HL-60/S4 treated with retinoic acid at 250 ng/mL for 4 days and 3 days (cell line): Measurements from ENCODE around the gene DCC.

Source experiments
- in situ Hi-C: fragments of 300-500 bp; cut with MboI; formaldehyde crosslinking; loops from 2 replicates; pipeline ENCODE4 v1.7.0; 2022; ENCODE audit warnings: low sequenced_read_pairs

The DCC gene

GRCh38 chr18:53322163-53322562, 982.2 kb downstream of the DCC start:
- in situ Hi-C loops: no loop called here

DNA sequence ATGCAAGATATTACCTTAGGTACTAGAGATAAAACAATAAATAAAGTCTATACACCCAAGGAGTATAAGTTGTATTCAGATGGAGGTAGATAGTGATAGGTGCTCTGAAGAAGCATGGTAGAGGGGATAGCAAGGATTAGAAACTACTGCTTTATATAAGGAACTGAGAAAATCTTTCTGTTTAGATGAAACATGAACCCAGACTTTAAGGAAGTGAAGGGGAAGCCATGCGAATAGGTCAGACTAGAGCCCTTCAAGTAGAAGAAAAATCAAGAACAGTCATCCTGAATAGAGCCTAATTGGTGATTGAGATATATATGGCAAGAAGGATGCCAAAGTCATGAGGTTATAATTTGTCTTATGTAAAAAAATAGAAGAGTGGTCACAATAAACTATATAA, 984.4 kb downstream of the DCC start:
- in situ Hi-C loops: no loop called here

DNA sequence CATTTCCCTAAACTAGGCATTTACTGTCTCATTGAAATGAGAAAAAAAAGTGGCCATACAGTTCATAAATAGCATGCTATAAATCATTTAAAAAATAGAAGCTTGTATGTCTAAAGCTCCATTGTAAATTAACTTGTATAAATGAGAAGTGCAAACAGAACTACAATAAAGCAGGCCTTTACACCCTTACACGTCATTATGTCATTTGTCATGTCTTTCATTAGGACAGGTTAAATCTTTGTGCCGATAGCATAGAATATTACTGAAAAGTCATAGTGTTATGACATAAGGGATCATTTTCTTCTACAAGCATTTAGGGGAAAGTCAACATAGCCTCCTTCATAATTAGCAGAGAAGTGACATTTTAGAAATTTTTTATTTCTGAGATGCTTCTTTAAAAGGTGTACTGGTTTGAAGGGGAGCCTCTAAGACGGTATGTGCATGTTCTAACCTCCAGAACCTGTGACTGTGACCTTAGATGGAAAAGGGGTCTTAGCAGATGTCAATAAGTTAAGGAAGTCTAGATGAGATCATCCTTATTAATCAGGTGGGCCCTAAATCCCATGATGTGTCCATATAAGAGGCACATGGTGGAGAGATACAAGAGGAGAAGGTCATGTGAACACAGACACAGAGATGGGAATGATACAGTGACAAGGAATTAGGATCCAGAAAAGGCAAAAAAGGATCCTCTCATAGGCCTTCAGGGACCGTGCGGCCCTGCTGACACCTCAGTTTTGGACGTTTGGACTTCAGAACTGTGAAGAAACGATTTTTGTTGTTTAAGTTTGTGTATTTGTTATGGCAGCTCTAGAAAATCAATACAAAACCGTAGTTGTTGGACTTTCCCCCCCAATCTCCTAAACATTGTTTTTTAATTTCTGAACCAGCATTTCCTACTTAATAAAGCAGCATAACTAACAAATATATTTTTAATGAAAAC, 1020.8 kb downstream of the DCC start:
- in situ Hi-C loops: no loop called here

- in situ Hi-C loops: no loop called here
Measured at GRCh38 chr18:53375621-53376020, 1035.6 kb downstream of the DCC start.

DNA sequence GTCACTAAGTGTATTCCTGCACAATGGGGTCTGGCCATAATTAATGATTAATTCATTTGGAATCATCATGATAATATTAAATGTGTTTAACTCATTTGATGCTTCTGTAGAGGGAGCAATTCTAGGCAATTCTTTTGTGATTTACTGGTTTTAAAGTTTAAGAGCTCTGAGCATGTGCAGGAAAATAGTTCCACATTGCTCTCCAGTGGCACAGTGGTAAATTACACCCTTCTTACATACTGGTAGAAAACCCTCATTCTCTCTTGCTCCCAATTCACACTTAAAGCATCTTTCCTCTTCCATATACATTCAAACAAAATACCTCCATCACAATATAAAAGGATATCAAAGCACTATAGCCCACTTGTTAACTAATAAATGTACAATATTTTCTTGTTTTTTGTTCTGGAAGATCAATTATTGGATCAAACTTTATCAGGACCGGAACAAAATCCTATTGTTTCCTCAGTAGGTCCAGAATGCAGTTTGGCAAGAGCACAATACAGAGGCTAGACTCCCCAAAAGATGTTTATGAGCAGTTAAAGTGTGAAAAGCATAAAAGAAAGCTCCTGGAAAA, 1040.2 kb downstream of the DCC start:
- in situ Hi-C loops: no loop called here

GRCh38 chr18:53382870-53383269, 1042.9 kb downstream of the DCC start:
- in situ Hi-C loops: no loop called here

DNA sequence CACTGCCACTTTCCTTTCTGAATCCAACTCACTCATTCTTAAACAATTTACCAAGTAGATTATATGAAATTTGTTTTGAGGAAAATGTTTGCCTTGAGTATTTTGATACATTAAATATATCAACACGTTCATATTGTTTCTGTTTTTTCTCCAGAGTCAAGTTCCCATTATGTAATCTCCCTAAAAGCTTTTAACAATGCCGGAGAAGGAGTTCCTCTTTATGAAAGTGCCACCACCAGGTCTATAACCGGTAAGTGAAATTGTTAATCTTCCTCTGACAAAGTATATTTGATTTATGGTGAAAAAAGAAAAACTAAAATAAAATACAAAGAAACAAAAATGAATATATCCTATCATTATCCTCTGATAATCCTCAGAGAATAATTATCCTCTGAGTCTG, 1045.9 kb downstream of the DCC start:
- in situ Hi-C loops: no loop called here

DNA sequence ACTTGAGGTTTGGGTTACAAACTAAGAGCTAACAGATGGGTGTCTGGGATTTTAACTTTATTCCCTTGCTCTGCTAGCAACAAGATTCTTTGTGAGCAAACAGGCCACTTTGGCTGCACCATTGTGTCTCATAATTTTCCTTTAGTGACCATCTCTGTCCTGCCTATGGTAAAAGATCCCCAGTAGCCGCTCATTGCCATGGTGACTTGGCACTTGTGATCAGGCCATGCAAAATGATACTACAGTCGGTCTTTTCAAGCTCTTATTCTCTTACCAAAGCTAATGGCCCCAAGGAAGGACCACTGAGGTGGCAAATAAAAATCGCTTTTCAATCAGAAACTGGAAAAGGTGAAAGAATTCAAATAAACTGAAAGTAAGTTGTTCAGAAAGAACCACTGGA, 1047.6 kb downstream of the DCC start:
- in situ Hi-C loops: no loop called here

GRCh38 chr18:53402670-53403069, 1062.7 kb downstream of the DCC start:
- in situ Hi-C loops: no loop called here

DNA sequence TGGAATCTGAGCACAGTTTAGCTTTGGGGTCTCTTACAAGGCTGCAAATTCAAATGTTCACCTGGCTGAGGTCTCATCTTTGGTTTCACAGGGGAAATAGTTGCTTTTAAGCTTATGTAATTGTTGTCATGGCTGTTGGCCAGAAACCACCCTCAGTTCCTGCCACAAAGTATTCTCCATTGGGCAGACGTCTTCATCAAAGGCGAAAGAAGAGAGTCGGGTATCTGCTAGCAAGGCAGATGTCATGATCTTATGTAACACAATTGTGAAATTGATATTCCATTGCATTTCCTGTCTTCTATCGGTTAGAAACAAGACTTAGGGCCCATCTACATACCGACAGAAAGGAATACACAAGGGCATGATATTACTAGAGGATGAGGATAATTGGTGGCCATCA, 1068.3 kb downstream of the DCC start:
- in situ Hi-C loops: no loop called here

- in situ Hi-C loops: no loop called here
Measured at GRCh38 chr18:53411511-53411910, 1071.5 kb downstream of the DCC start.

DNA sequence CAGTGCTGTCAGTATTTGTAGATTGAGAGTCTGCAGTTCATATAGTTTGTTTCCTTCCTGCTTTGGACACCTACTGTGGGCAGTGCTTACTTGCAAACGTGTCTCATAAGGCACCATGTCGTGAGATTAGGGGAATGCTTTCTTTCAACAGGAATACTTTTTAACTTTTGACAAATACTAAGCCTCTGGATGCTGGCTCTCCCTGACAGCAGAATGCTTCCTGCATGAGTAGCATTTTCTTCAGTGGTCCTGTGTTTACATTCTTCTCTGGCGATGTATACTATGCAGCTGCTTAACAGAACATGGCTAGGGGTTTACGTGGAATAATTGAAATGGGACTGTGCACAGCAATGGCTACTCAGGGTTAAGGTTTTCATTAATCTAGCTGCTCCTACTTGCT, 1077.0 kb downstream of the DCC start:
- in situ Hi-C loops: no loop called here

DNA sequence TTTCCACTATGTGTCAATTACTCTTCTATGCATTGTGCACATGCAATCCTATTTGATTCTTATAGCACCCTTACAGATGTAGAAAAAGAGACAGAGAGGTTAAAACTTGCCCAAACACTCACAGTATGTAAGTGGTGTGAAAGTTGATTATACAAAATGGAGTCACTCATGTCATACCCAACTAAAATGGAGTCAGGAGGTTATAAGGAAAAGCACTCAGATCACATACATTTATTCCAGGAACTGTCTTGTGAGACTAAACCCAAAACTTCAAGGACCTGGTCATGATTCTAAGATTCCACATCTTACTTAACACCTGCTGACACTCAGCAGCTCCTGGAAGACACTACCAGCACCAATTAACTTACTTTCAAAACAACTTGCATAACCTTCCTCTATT, 1081.9 kb downstream of the DCC start:
- in situ Hi-C loops: no loop called here

DNA sequence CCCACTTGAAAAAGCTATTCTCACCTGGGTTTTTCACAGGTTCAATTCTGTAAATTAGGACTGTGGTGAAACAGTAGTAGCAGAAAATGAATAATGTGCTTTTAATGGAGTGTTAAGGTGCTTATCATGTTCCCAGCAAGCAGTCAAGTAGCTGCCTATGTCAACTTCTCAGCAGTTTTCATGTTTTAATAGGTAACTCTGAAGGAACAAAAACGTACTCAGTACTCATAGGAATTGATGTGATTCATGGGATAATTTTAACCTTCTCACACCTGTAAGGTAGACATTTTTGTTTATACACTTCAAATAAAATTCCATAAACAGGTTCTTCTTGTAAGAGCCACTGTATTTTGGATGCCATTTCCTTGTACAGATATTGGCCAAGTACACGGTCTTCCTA, 1082.9 kb downstream of the DCC start:
- in situ Hi-C loops: no loop called here

DNA sequence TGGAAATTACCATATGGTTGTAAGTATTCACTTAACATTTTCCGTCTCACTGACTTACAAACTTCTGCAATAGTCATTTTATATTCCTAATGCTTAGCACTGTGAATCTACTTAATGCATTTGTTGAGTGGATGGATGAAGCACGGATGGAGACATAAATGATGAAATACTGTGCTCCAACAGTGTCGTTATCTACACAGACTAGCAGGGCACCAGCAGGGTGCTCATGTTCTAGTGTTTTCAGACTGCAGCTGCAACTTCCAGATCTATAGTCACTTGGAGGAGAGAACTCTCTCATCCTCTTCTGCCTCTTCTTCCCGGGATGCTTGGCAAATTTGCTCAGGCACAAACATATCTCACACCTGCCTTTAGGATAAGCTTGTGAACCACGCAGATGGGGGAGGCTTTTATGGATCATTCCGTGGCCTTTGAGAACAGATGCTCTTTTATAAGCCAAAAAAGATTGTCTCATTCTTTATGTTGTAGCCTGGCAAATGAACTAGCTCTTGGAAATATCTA, 1086.7 kb downstream of the DCC start:
- in situ Hi-C loops: no loop called here

GRCh38 chr18:53441761-53442414, 1101.9 kb downstream of the DCC start:
- in situ Hi-C loops: no loop called here

DNA sequence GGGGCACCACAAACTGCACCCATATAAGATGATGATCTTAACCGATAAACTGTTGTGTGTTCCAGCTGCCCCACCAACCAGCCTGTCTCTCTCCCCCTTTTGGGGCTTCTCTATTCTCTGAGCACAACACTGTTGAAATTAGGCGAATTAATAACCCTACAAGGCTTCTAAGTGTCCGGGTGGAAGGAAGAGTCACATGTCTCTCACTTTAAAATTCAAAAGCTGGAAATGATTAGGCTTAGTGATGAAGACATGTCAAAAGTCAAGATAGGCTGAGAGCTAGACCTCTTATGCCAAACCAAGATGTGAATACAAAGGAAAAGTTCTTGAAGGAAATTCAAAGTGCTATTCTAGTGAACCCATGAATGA, 1102.4 kb downstream of the DCC start:
- in situ Hi-C loops: no loop called here

- in situ Hi-C loops: no loop called here
Measured at GRCh38 chr18:53443336-53443735, 1103.3 kb downstream of the DCC start.

GRCh38 chr18:53443831-53444230, 1103.8 kb downstream of the DCC start:
- in situ Hi-C loops: no loop called here

DNA sequence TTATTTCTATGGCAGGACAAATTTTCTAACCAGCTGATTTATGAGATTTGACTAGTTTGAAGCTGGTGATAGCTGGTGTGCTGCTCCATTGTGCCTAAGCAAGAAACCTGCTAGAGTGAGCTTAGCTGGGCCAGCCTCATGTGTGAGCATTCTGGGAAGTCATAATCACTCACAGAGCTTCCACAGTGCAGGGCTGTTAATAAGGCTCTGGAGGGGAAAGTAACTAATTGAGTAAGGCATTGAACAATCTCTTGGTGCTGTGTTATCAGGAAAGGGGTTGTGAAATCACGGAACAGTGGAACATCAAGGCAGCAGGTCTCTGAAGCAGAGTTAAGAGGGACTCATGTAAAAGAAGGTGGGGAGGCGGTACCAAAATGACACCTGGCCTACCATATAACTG, 1111.9 kb downstream of the DCC start:
- in situ Hi-C loops: no loop called here

DNA sequence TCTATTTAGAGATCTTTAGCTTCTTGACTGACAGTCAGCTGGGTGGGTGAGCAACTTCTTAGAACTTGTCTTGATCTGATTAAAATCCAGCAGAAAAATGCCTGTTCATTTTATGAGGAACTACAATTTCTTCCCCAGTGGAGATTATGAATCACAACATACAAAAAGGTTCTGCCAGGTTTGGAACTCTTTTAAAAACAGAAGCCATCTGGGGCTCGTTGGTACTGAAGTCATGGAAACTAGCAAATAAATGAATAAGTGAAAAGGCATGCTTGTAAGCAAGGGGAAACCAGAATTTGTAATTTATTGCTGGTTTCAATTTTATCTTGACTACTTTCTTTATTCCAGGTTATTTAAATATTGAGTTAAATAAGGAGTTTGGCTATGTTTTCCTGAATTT, 1117.1 kb downstream of the DCC start:
- in situ Hi-C loops: no loop called here

DNA sequence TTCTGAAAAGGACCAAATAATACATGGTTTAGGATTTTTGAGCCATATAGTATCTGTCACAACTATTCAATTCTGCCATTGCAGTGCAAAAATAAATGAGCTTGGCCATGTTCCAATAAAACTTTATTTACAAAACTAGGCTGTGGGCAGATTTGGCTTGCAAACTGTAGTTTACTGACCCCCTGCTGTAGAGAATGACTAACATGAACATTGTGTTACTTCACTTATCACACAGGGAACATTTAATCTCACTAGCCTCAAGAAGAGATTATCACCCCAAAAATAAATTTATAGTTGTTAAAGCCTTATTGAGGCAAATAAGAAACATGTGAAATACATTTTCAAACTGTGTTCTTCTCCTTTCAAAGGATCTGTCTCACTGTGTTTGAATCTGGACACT, 1118.3 kb downstream of the DCC start:
- in situ Hi-C loops: no loop called here
